Measurements from ENCODE around the gene TLR1. TPM values are rescaled to one million over a fixed set of nuclear protein-coding genes. Genes with fewer than 3 reads are reported as not detected.

Gene TLR1
- total RNA-seq, 1 donor from 2014 or later = 43.0 TPM

DNA sequence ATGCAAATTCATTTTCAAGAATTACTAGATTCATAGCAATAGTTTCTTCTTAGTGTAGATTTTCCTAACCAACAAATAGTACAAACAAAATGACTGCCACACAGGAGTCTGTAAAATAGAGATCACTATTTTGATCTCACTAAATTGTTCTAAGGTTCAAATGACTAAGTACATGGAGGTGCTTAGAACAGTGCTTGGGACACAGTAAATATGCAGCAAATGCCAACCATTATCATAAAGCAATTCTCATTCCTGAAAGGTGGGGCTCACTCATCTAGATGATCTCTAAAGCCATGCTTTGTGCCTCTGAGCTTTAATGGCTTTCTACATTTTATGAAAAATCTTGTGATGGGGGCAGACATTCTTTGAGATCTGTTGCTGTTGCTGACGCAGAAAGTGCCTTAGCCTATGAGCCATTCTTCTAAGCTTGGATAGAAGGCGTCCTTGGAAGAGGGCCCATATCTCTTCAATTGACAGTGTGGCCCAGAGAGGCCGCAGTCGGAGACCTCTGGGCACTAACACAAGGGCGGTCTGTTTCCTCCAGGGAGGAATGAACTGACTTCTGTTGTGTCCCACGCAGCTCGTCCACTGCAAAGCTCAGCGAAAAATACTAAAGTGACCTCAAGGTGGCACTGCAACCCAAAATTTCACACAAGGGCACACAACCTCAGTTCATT is 45.3 kb downstream of the TLR1 start:
- TF ChIP-seq, protein P1, sequence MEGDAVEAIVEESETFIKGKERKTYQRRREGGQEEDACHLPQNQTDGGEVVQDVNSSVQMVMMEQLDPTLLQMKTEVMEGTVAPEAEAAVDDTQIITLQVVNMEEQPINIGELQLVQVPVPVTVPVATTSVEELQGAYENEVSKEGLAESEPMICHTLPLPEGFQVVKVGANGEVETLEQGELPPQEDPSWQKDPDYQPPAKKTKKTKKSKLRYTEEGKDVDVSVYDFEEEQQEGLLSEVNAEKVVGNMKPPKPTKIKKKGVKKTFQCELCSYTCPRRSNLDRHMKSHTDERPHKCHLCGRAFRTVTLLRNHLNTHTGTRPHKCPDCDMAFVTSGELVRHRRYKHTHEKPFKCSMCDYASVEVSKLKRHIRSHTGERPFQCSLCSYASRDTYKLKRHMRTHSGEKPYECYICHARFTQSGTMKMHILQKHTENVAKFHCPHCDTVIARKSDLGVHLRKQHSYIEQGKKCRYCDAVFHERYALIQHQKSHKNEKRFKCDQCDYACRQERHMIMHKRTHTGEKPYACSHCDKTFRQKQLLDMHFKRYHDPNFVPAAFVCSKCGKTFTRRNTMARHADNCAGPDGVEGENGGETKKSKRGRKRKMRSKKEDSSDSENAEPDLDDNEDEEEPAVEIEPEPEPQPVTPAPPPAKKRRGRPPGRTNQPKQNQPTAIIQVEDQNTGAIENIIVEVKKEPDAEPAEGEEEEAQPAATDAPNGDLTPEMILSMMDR (IDR thresholded peaks at IDR 0.05) = no peak
- peaks cover 70% of the 10 kb centered on the region for H3K4me1 Mint-ChIP-seq
- intact Hi-C loops (cut with micrococcal nuclease) = loop anchor here (1.0 kb wide), 4 partner anchors 102 to 376 kb away; no protein-coding TSS in a partner anchor
- ATAC-seq (ENCODE audit: low read depth) = no peak
- DNase-seq = no peak
- peaks cover 2% of the 10 kb centered on the region for H3K36me3 Mint-ChIP-seq (ENCODE audit: low read depth)
- POLR2A ChIA-PET = interaction anchor here (0.5 to 8.4 kb wide), 13 partner anchors 10 to 1451 kb away, joined by 3 to 249 read pairs (median 9); partner anchors contain the start of genes TLR1, TLR10 and TLR6
- no peaks in the 10 kb centered on the region for H3K9me3 Mint-ChIP-seq
- peak overlapping the region; percentile 4 for H3K4me3 Mint-ChIP-seq
- CTCF ChIA-PET = interaction anchor here (0.8 to 10.6 kb wide), 38 partner anchors 9 to 693 kb away, joined by 3 to 331 read pairs (median 5); partner anchors contain the start of genes FAM114A1, RFC1, TLR1 and TLR10
- H3K27ac Mint-ChIP-seq = peak overlapping the region; percentile 80
- no peaks in the 10 kb centered on the region for H3K27me3 Mint-ChIP-seq

DNA sequence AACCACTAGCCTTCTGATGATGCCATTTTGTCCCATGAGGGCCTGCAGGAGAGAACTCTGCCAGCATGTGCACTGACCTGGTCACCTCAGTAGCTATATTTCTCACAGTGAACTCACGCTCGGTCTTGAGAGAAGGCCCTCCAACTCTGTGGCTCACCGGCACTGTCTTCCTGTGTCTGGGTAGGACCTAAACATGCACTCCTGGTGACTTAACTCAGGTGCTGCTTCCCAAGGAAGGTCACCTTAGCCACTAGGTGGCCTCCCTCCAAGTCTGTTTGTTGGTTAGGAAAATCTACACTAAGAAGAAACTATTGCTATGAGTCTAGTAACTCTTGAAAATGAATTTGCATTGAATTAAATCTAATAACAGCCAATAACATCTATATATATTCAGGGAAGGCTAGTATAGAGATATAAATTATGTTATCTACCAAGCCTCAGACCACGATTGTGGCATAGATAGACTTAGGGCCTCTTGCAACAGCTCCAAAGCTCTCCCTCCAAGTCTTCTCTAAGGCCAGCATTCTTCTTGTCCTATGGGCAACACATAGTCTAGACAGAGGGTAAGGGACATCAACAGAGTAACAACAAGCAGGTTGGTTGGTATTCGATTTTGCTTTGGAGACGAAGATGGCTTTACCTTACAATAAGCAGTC is 46.5 kb downstream of the TLR1 start:
- POLR2A ChIA-PET = interaction anchor here (5.9 kb wide), 1 partner anchor 23 kb away, joined by 249 read pairs; the partner anchor contains the start of gene TLR10
- Mint-ChIP-seq H3K36me3 (ENCODE audit: low read depth) (peaks cover 2% of the 10 kb centered on the region), H3K9me3 (no peaks in the 10 kb centered on the region), H3K4me3 (no peak overlapping the region), H3K4me1 (peaks cover 59% of the 10 kb centered on the region), H3K27me3 (no peaks in the 10 kb centered on the region), H3K27ac (no peak overlapping the region)
- ATAC-seq (ENCODE audit: low read depth) (no peak), DNase-seq (no peak)
- TF ChIP-seq, protein P1 (IDR thresholded peaks at IDR 0.05) = no peak
- intact Hi-C loops (cut with micrococcal nuclease) = no loop called here
- CTCF ChIA-PET = interaction anchor here (0.7 to 10.6 kb wide), 17 partner anchors 10 to 579 kb away, joined by 3 to 331 read pairs (median 27); partner anchors contain the start of genes TLR1, TLR10 and TLR6

DNA sequence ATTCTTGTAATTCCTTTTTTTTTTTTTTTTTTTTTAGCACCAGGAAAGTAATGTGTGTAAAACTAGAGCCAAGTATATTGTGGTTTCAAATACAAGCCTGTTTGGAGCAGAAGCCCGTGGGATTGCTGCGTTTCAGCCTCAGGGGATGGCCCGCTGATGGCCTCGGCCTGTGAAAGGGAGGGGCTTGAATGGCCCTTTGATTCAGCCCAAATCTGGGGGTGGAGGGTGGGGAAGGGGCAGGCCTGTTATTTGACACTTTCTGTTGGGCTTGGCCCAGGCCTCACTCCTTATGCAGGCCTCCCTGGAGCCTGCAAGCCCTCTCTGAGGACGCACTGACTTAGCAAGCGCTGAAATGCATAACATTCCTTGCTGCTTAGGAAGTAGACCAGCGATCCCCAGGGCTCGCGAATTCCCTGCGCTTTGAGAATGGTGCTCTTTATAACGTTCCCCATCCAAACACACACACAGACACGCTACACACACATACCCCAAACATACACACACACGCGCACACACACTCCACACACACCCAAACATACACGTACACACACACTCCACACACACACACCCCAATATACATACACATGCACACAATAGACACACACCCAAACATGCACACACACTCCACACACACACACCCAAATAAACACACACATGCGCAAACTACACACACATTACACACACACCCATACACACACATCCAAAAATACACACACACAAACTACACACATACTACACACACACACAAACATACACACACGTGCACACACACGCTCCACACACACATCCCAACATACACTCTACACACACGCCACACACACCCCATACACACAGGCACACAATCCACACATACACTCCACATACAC is 51.4 kb downstream of the TLR1 start:
- Mint-ChIP-seq H3K4me3 (no peak overlapping the region), H3K9me3 (peaks cover 5% of the 10 kb centered on the region), H3K4me1 (peaks cover 23% of the 10 kb centered on the region), H3K27me3 (no peaks in the 10 kb centered on the region), H3K27ac (no peak overlapping the region), H3K36me3 (ENCODE audit: low read depth) (peaks cover 5% of the 10 kb centered on the region)
- ChIA-PET CTCF (no interaction called here), POLR2A (no interaction called here)
- ATAC-seq (ENCODE audit: low read depth) (no peak), DNase-seq (no peak)
- TF ChIP-seq, protein P1 (IDR thresholded peaks at IDR 0.05) = no peak
- intact Hi-C loops (cut with micrococcal nuclease) = no loop called here

DNA sequence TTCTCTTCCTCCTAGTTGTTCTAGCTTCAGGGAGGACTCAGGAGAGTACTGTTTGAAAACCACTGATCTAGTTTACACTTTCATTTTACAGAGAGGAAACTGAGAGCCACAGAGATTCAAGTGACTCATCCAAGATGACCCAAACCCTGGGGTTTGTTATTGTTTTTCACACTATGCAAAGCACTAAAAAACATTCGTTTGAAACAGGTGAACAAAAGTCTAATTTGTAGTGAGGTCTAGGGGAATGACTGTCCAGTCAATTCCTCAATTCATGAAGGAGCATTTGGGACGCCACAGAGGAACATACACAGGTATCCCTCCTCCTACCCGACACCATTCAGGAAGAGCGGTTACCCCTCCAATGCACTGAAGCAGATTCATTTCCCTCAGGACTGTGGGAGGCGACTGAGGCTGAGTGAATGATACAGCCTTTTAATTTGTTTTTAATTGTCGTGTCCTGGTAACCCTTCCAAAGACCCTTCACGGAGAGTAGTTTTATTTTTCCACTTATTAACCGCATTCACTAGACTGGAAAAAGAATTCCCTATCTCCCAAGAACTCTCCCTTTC is 52.1 kb downstream of the TLR1 start:
- Mint-ChIP-seq H3K27ac (no peak overlapping the region), H3K4me3 (no peak overlapping the region), H3K9me3 (peaks cover 7% of the 10 kb centered on the region), H3K36me3 (ENCODE audit: low read depth) (peaks cover 7% of the 10 kb centered on the region), H3K27me3 (no peaks in the 10 kb centered on the region), H3K4me1 (peaks cover 16% of the 10 kb centered on the region)
- DNase-seq (no peak), ATAC-seq (ENCODE audit: low read depth) (peak; percentile 47)
- POLR2A ChIA-PET = interaction anchor here (0.6 kb wide), 1 partner anchor 30 kb away, joined by 3 read pairs; the partner anchor contains the start of gene TLR10
- CTCF ChIA-PET = no interaction called here
- intact Hi-C loops (cut with micrococcal nuclease) = no loop called here
- TF ChIP-seq, protein P1 (IDR thresholded peaks at IDR 0.05) = no peak

Measured in activated B cell treated with CpG ODN at 0.5 μM for 24 hours (primary cell).